ENCODE results near the gene SLC24A4.

SLC24A4 gene

GRCh38 chr14:92514844-92515514 lies 192.0 kb downstream of the SLC24A4 start:
- no peak for DNase-seq (ENCODE audit: extremely low read depth in 1 of 2, low read depth in 1 of 2)

- DNase-seq (ENCODE audit: extremely low read depth in 1 of 2, low read depth in 1 of 2), result no peak
These were observed 192.8 kb downstream of the SLC24A4 start for GRCh38 chr14:92515546-92516343.

- DNase-seq (ENCODE audit: extremely low read depth in 1 of 2, low read depth in 1 of 2), result no peak
These were observed 193.5 kb downstream of the SLC24A4 start for GRCh38 chr14:92516344-92516965.

GRCh38 chr14:92516966-92517506 lies 194.1 kb downstream of the SLC24A4 start:
- peak in 1 of 2 donors; percentile 57 for DNase-seq (ENCODE audit: extremely low read depth in 1 of 2, low read depth in 1 of 2)

GRCh38 chr14:92517761-92518160 lies 194.8 kb downstream of the SLC24A4 start:
- DNase-seq (ENCODE audit: extremely low read depth in 1 of 2, low read depth in 1 of 2), result no peak

GRCh38 chr14:92519246-92520101 lies 196.5 kb downstream of the SLC24A4 start:
- DNase-seq (ENCODE audit: extremely low read depth in 1 of 2, low read depth in 1 of 2), result no peak

GRCh38 chr14:92520102-92521057 lies 197.4 kb downstream of the SLC24A4 start:
- no peak for DNase-seq (ENCODE audit: extremely low read depth in 1 of 2, low read depth in 1 of 2)

GRCh38 chr14:92521058-92521415 lies 198.1 kb downstream of the SLC24A4 start:
- DNase-seq (ENCODE audit: extremely low read depth in 1 of 2, low read depth in 1 of 2), result no peak

GRCh38 chr14:92523752-92524151 lies 200.8 kb downstream of the SLC24A4 start:
- no peak for DNase-seq (ENCODE audit: extremely low read depth in 1 of 2, low read depth in 1 of 2)

- DNase-seq (ENCODE audit: extremely low read depth in 1 of 2, low read depth in 1 of 2), result no peak
These were observed 201.7 kb downstream of the SLC24A4 start for GRCh38 chr14:92524602-92525185.

- no peak for DNase-seq (ENCODE audit: extremely low read depth in 1 of 2, low read depth in 1 of 2)
These were observed 202.5 kb downstream of the SLC24A4 start for GRCh38 chr14:92525322-92526095.

- DNase-seq (ENCODE audit: extremely low read depth in 1 of 2, low read depth in 1 of 2), result no peak
These were observed 204.8 kb downstream of the SLC24A4 start for GRCh38 chr14:92527721-92528120.

GRCh38 chr14:92528486-92529100 lies 205.6 kb downstream of the SLC24A4 start:
- DNase-seq (ENCODE audit: extremely low read depth in 1 of 2, low read depth in 1 of 2), result no peak

GRCh38 chr14:92529903-92530302 lies 206.9 kb downstream of the SLC24A4 start:
- no peak for DNase-seq (ENCODE audit: extremely low read depth in 1 of 2, low read depth in 1 of 2)

GRCh38 chr14:92531106-92531873 lies 208.3 kb downstream of the SLC24A4 start:
- peak; percentile 82 to 88 for DNase-seq (ENCODE audit: extremely low read depth in 1 of 2, low read depth in 1 of 2)

- no peak for DNase-seq (ENCODE audit: extremely low read depth in 1 of 2, low read depth in 1 of 2)
These were observed 209.7 kb downstream of the SLC24A4 start for GRCh38 chr14:92532490-92533163.
